Keratinocyte (primary cell): ENCODE measurements around the gene NIPBL. TPM values are rescaled to one million over a fixed set of nuclear protein-coding genes. Genes with fewer than 3 reads are reported as not detected.

ENCODE experiments used
- DNase-seq: peaks from one replicate; pipeline ENCODE4 v3.0.0-alpha.2; 2011; ENCODE audit warnings: low read depth, missing footprints, low spot score
- FAIRE-seq: peaks from 2 replicates; lab custom pipeline; 2011; peaks lifted over from hg19 to GRCh38; lab: Jason Lieb, UNC
- H2AFZ ChIP-seq: 2 replicates; pipeline ENCODE4 v1.6.0; 2012; ENCODE audit warnings: low read length, control low read depth, inconsistent platforms; ENCODE audit not compliant: control insufficient read depth
- H3K27ac ChIP-seq: 2 replicates; pipeline ENCODE4 v1.5.1; 2011; ENCODE audit warnings: low read length; ENCODE audit not compliant: control insufficient read depth, insufficient read depth
- H3K27me3 ChIP-seq: 3 replicates; pipeline ENCODE4 v1.6.0; 2011; ENCODE audit warnings: low read length; ENCODE audit not compliant: control insufficient read depth, insufficient read depth; ENCODE audit errors: extremely low read depth
- H3K36me3 ChIP-seq, 2 experiments: 2 replicates in 1 of 2; 3 replicates in 1 of 2; pipeline ENCODE4 v1.5.1; 2011; ENCODE audit warnings: low read length in 2 of 2, mild to moderate bottlenecking in 1 of 2; ENCODE audit not compliant: control insufficient read depth in 2 of 2, insufficient read depth in 2 of 2; ENCODE audit errors: extremely low read depth in 1 of 2
- H3K4me1 ChIP-seq: 3 replicates; pipeline ENCODE4 v1.5.1; 2011; ENCODE audit warnings: low read length; ENCODE audit not compliant: control insufficient read depth, insufficient read depth; ENCODE audit errors: extremely low read depth
- H3K4me2 ChIP-seq: 3 replicates; pipeline ENCODE4 v1.6.0; 2011; ENCODE audit warnings: low read depth, low read length; ENCODE audit not compliant: control insufficient read depth, insufficient read depth; ENCODE audit errors: extremely low read depth
- H3K4me3 ChIP-seq, 3 experiments: fragments of 200-600 bp in 1 of 3; sonication (generic) in 1 of 3; 2 replicates in 2 of 3; 3 replicates in 1 of 3; pipeline ENCODE4 v1.5.1; 2011 to 2016; ENCODE audit warnings: low read length in 3 of 3, mild to moderate bottlenecking in 3 of 3, control low read depth in 2 of 3, inconsistent platforms in 1 of 3, low read depth in 1 of 3, mixed read lengths in 1 of 3, mixed run types in 1 of 3, moderate library complexity in 1 of 3; ENCODE audit not compliant: control insufficient read depth in 2 of 3, insufficient read depth in 2 of 3; ENCODE audit errors: extremely low read depth in 1 of 3
- H3K79me2 ChIP-seq: 2 replicates; pipeline ENCODE4 v1.6.0; 2012; ENCODE audit warnings: low read length; ENCODE audit not compliant: control insufficient read depth, insufficient read depth
- H3K9ac ChIP-seq: 3 replicates; pipeline ENCODE4 v1.6.0; 2011; ENCODE audit warnings: low read length; ENCODE audit not compliant: control insufficient read depth, insufficient read depth; ENCODE audit errors: extremely low read depth
- H3K9me1 ChIP-seq: 3 replicates; pipeline ENCODE4 v1.6.0; 2011; ENCODE audit warnings: low read length; ENCODE audit not compliant: control insufficient read depth, insufficient read depth; ENCODE audit errors: extremely low read depth
- H3K9me3 ChIP-seq: 2 replicates; pipeline ENCODE4 v1.5.1; 2012; ENCODE audit warnings: low read depth, low read length; ENCODE audit not compliant: control insufficient read depth
- H4K20me1 ChIP-seq: 3 replicates; pipeline ENCODE4 v1.6.0; 2011; ENCODE audit warnings: low read length; ENCODE audit not compliant: control insufficient read depth, insufficient read depth; ENCODE audit errors: extremely low read depth
- EZH2 ChIP-seq: IDR thresholded peaks from one replicate; pipeline ENCODE4 v1.6.1; 2012; ENCODE audit warnings: inconsistent platforms, mild to moderate bottlenecking, low read length, moderate library complexity
- dilution Hi-C: fragments of 300-500 bp; cut with MboI; formaldehyde crosslinking; loops from one replicate; pipeline ENCODE4 v1.7.0; 2020; ENCODE audit warnings: low sequenced_read_pairs; ENCODE audit not compliant: extremely low pct_ligation_motif_present
- polyA plus RNA-seq, 5 experiments: library from polyadenylated mRNA; depleted of rRNA in 3 of 5; stranded (reverse) in 3 of 5; stranded (forward) in 1 of 5; unstranded in 1 of 5; fragments of >200 nt; gene quantifications; 1 replicate in 1 of 5; 2 replicates in 3 of 5; 3 replicates in 1 of 5; pipeline versions ENCODE4 v1.2.1 to v1.2.3, GENCODE V29; 2011 to 2012; ENCODE audit warnings: missing spikeins in 2 of 5, low read depth in 1 of 5, low replicate concordance in 1 of 5
- TF ChIP-seq, protein P1 (sequence below), 3 experiments: IDR thresholded peaks in 1 of 3; conservative IDR thresholded peaks in 1 of 3; optimal IDR thresholded peaks in 1 of 3; 2 replicates in 2 of 3; 3 replicates in 1 of 3; pipeline versions ENCODE3 to v1.5.1; 2011; ENCODE audit warnings: low read length in 3 of 3, mild to moderate bottlenecking in 3 of 3, moderate library complexity in 2 of 3, control low read depth in 1 of 3, inconsistent platforms in 1 of 3; ENCODE audit not compliant: insufficient read depth in 2 of 3; ENCODE audit errors: extremely low read depth in 1 of 3

NIPBL gene
- polyA plus RNA-seq, 1 donor (not counting 4 experiments of a cell fraction or from before 2014, with no cell fraction given) = 23.4 TPM

DNA sequence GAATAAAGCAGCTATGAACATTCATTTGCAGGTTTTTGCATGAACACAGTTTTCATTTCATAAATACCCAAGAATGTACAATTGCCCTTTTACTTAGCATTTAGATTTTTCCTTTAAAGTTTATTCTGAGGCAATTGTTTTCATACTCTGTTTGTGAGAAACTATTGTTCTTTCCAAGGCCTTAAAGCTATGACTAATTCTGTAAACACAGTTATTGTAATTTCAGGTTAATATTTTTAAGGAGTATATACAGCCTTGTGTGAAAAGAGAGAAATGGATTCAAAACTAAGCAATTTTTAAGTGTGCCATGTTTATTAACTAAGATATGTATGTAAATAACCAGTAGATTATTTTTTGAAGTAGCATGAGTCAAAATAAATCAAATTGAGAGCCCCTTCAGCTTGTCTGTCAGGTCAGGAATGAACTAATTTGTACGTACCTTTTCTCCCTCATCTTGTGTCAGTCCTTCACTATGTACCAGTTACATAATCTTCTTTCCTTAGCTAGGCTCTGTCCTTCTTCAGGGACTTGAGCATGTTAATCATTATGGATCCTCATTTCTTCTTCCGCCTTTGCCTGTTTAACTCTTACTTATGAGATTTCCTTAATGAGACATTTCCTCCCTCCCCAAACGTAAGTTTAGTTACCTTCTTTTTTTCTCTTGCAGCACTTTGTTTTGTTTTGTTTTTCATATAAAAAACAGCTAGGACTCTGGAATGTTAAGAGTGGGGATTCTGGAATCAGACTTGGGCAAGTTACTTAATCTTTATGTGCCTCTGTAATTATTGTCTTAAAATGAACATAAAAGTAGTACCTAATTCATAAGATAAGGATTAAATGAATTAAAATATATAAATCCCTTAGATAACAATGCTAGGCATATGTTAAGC, 63.6 kb downstream of the NIPBL start:
- Histone ChIP-seq H3K27me3 (no peaks in the 10 kb centered on the region), H2AFZ (no peak overlapping the region), H3K4me1 (peaks cover 2% of the 10 kb centered on the region), H3K79me2 (peaks cover 77% of the 10 kb centered on the region), H3K36me3 (no peaks in the 10 kb centered on the region), H3K9me1 (no peaks in the 10 kb centered on the region), H3K4me2 (no peak overlapping the region), H3K27ac (no peak overlapping the region), H3K4me3 (no peak overlapping the region), H4K20me1 (no peaks in the 10 kb centered on the region), H3K9ac (no peak overlapping the region), H3K9me3 (no peaks in the 10 kb centered on the region)
- TF ChIP-seq EZH2 = no peak
- TF ChIP-seq, protein P1, sequence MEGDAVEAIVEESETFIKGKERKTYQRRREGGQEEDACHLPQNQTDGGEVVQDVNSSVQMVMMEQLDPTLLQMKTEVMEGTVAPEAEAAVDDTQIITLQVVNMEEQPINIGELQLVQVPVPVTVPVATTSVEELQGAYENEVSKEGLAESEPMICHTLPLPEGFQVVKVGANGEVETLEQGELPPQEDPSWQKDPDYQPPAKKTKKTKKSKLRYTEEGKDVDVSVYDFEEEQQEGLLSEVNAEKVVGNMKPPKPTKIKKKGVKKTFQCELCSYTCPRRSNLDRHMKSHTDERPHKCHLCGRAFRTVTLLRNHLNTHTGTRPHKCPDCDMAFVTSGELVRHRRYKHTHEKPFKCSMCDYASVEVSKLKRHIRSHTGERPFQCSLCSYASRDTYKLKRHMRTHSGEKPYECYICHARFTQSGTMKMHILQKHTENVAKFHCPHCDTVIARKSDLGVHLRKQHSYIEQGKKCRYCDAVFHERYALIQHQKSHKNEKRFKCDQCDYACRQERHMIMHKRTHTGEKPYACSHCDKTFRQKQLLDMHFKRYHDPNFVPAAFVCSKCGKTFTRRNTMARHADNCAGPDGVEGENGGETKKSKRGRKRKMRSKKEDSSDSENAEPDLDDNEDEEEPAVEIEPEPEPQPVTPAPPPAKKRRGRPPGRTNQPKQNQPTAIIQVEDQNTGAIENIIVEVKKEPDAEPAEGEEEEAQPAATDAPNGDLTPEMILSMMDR (optimal IDR thresholded peaks at IDR 0.05 in 1 of 3, IDR thresholded peaks at IDR 0.05 in 1 of 3, conservative IDR thresholded peaks at IDR 0.05 in 1 of 3; ENCODE audit: extremely low read depth in 1 of 3, insufficient read depth in 2 of 3, low read length in 3 of 3) = no peak
- no peak for DNase-seq
- dilution Hi-C loops = no loop called here
- FAIRE-seq = no peak

GRCh38 chr5:36943584-36943983, 67.0 kb downstream of the NIPBL start:
- Histone ChIP-seq H3K4me1 (peaks cover 17% of the 10 kb centered on the region), H3K4me3 (no peak overlapping the region), H3K36me3 (no peaks in the 10 kb centered on the region), H3K4me2 (no peak overlapping the region), H4K20me1 (no peaks in the 10 kb centered on the region), H3K79me2 (peaks cover 70% of the 10 kb centered on the region), H3K27ac (no peak overlapping the region), H3K27me3 (no peaks in the 10 kb centered on the region), H3K9me3 (no peaks in the 10 kb centered on the region), H3K9ac (no peak overlapping the region), H3K9me1 (no peaks in the 10 kb centered on the region), H2AFZ (no peak overlapping the region)
- DNase-seq (no peak), FAIRE-seq (no peak)
- dilution Hi-C loops = no loop called here
- no peak for TF ChIP-seq EZH2
- TF ChIP-seq, protein P1 (optimal IDR thresholded peaks at IDR 0.05 in 1 of 3, IDR thresholded peaks at IDR 0.05 in 1 of 3, conservative IDR thresholded peaks at IDR 0.05 in 1 of 3; ENCODE audit: extremely low read depth in 1 of 3, insufficient read depth in 2 of 3, low read length in 3 of 3) = no peak
